Measurements from ENCODE around the gene PODXL2.
A peak's percentile ranks its signal among the peaks of the same experiment; 100 is the strongest.

PODXL2 gene

GRCh38 chr3:127693336-127693843 lies 64.4 kb downstream of the PODXL2 start:
- no peak overlapping the region for H3K4me3 ChIP-seq (ENCODE audit: low read depth, low read length)
- DNase-seq (ENCODE audit: low read depth) = no peak
- TF ChIP-seq CTCF (IDR thresholded peaks at IDR 0.05; ENCODE audit: low read depth, low read length, missing control alignments) = no peak
- in situ Hi-C loops (cut with HindIII; ENCODE audit: low sequenced_read_pairs) = no loop called here

- in situ Hi-C loops (cut with HindIII; ENCODE audit: low sequenced_read_pairs) = no loop called here
- DNase-seq (ENCODE audit: low read depth) = no peak
- TF ChIP-seq CTCF (IDR thresholded peaks at IDR 0.05; ENCODE audit: low read depth, low read length, missing control alignments) = peak; percentile 46
- H3K4me3 ChIP-seq (ENCODE audit: low read depth, low read length) = no peak overlapping the region
Observed at GRCh38 chr3:127694467-127695215, 65.7 kb downstream of the PODXL2 start.

DNA sequence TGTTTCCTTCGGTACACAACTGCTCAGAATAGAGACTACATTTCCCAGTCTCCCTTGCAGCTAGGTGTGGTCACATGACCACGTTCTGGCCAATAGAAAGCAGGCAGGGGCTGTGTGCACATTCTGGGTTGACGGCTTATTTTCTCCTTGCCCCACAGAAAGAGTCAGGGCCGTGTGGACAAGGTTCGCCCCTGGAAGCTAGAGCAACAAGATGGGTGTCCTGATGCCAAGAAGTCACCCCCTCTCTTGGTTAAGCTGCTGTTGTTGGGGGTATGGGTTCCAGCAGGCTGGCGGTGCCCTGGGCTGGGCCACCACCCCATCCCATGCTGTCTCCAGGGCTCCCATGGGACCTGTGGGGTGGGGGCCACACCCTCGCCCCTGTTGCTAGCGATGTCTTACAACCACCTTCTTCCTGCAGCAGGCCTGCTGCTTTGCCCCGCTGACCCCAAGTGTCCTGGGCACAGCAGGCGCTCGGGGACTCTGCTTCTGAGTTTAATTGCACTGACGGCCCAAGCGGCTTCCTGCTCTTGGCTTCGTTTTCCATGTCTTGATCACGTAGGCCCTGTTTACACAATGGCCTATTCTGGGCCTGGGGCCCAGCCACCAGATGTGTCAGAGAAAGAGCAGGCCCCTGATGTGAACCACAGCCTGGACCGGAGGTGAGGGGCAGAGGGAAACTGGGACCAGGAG lies 68.7 kb downstream of the PODXL2 start:
- TF ChIP-seq CTCF (IDR thresholded peaks at IDR 0.05; ENCODE audit: low read depth, low read length, missing control alignments) = no peak
- DNase-seq (ENCODE audit: low read depth) = peak; percentile 86
- in situ Hi-C loops (cut with HindIII; ENCODE audit: low sequenced_read_pairs) = no loop called here
- H3K4me3 ChIP-seq (ENCODE audit: low read depth, low read length) = no peak overlapping the region

- no peak for TF ChIP-seq CTCF (IDR thresholded peaks at IDR 0.05; ENCODE audit: low read depth, low read length, missing control alignments)
- no peak for DNase-seq (ENCODE audit: low read depth)
- in situ Hi-C loops (cut with HindIII; ENCODE audit: low sequenced_read_pairs) = no loop called here
- H3K4me3 ChIP-seq (ENCODE audit: low read depth, low read length) = no peak overlapping the region
Observed at GRCh38 chr3:127698286-127698685, 69.3 kb downstream of the PODXL2 start.

DNA sequence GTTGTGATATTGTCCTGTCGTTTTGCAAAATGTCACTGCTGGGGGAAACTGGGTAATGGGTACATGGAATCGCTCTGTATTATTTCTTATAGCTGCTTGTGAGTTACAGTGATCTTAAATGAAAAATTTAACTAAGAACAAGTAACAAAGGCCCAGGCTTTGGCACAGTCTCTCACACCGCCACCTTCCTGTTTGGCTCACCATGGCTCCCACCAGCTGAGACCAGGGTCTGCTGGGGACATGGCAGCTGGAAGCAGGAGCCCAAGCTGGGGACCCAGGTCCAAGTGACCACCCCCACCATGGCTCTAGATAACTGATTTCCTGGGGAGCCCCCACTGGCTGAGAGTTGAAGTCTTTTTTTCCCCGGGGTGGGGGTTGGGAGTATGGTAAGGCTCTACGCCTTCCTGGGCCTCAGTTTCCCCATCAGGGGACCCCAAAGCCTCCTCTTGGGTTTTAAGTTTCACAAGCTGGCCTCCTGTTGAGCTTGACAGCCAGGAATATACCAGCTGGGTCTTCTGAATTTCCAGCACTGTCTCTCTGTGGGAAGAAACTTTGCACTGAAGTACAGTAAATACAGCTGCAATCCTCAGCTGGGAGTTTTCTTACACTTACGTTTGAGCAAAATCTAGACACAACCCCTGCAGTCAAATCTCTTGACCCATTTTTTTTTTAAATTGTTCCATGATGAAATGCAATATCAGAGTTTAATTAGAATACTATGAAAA lies 69.9 kb downstream of the PODXL2 start:
- no peak for DNase-seq (ENCODE audit: low read depth)
- in situ Hi-C loops (cut with HindIII; ENCODE audit: low sequenced_read_pairs) = no loop called here
- no peak for TF ChIP-seq CTCF (IDR thresholded peaks at IDR 0.05; ENCODE audit: low read depth, low read length, missing control alignments)
- H3K4me3 ChIP-seq (ENCODE audit: low read depth, low read length) = no peak overlapping the region

All from astrocyte of the cerebellum (primary cell).